Activated CD4-positive, alpha-beta T cell treated with anti-CD3 and anti-CD28 coated beads, Interleukin-2, amount 10 ng/mL, durations not matched to agents 7 days and 5 days (primary cell): ENCODE data around the gene CLEC20A. TPM values are rescaled to one million over a fixed set of nuclear protein-coding genes. Genes with fewer than 3 reads are reported as not detected.
"Not testable (repeated sequence)": the region's sequence is repeated elsewhere in the genome, so short reads cannot be mapped to it uniquely, and the experiment has no call there.

Experiments
- CTCF ChIA-PET: fragments of 350-600 bp; sonication (Branson Sonifier 250); formaldehyde crosslinking; loops from one replicate; lab custom pipeline; 2021; ENCODE audit warnings: antibody characterized with exemption; lab: Charles Lee
- POLR2A ChIA-PET: fragments of 350-600 bp; sonication (Branson Sonifier 250); formaldehyde crosslinking; loops from one replicate; lab custom pipeline; 2021; ENCODE audit warnings: antibody characterized with exemption; lab: Charles Lee
- DNase-seq: peaks from one replicate; pipeline ENCODE4 v3.0.0-alpha.2; 2020
- H3K27ac Mint-ChIP-seq: one replicate; pipeline ENCODE4 v1.8.0; 2021; ENCODE audit warnings: mild to moderate bottlenecking, moderate library complexity, mixed read lengths
- H3K27me3 Mint-ChIP-seq: one replicate; pipeline ENCODE4 v1.8.0; 2021; ENCODE audit warnings: mixed read lengths
- H3K36me3 Mint-ChIP-seq: one replicate; pipeline ENCODE4 v1.8.0; 2021; ENCODE audit warnings: low read depth, mixed read lengths
- H3K4me1 Mint-ChIP-seq: one replicate; pipeline ENCODE4 v1.8.0; 2021; ENCODE audit warnings: mixed read lengths
- H3K4me3 Mint-ChIP-seq: one replicate; pipeline ENCODE4 v1.8.0; 2021; ENCODE audit warnings: mild to moderate bottlenecking, moderate library complexity, mixed read lengths
- H3K9me3 Mint-ChIP-seq: one replicate; pipeline ENCODE4 v1.8.0; 2021; ENCODE audit warnings: mixed read lengths
- total RNA-seq, 2 experiments: library from RNA; stranded (reverse); gene quantifications; one replicate each; pipeline ENCODE4 v1.2.3, GENCODE V29; 2021

The CLEC20A gene
- total RNA-seq, 2 experiments from 2014 or later, result not detected

DNA sequence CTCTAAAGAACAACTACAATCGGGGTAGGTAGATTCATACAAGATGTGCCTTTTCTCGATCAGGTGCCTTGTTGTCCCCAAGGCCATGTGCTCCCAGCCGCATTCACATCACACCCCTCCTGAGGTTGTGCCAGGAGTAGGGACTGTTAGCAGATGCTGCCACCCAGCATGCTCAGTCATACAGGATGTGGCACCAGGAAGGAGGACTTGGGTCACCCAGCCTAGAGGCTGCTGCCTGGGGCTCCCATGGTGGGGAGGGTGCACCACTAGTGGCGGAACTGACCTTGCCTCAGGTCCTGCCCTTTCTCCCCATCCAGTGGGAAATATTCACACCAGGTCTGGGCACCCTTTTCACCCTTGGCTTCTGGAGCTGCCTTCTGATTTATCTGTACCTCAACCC is 24.5 kb upstream of the CLEC20A start:
- DNase-seq, result no peak
- POLR2A ChIA-PET, result no interaction called here
- Mint-ChIP-seq H3K36me3 (no peaks in the 10 kb centered on the region), H3K4me1 (no peaks in the 10 kb centered on the region), H3K27me3 (peaks cover 6% of the 10 kb centered on the region), H3K4me3 (no peak overlapping the region), H3K9me3 (no peaks in the 10 kb centered on the region), H3K27ac (no peak overlapping the region)
- CTCF ChIA-PET, result no interaction called here

DNA sequence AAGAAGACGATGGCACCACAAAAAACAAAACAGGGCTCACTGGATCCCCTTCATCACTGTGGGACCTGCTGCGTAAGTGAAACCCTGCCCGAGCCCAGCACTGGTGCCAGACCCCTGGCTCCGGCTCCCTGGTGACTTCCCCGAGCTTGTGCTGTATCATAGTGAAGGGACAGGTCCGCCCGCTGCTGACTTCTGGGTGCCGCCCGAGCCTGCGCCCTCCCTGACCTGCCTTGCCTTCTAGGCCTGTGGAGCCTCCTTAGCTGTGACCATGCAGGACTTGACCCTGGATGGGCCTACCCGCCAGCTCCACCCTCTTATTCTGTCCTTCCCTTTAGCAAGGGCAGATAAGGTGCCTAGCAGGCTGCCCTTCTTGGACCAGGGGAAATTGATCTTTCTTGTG is 24.0 kb upstream of the CLEC20A start:
- ChIA-PET POLR2A (no interaction called here), CTCF (interaction anchor here (0.6 kb wide), 1 partner anchor 654 kb away, joined by 3 read pairs; no protein-coding TSS in a partner anchor)
- H3K4me1 Mint-ChIP-seq, result no peaks in the 10 kb centered on the region
- H3K27ac Mint-ChIP-seq, result no peak overlapping the region
- no peaks in the 10 kb centered on the region for H3K36me3 Mint-ChIP-seq
- DNase-seq, result no peak
- H3K4me3 Mint-ChIP-seq, result no peak overlapping the region
- no peaks in the 10 kb centered on the region for H3K9me3 Mint-ChIP-seq
- peaks cover 6% of the 10 kb centered on the region for H3K27me3 Mint-ChIP-seq

DNA sequence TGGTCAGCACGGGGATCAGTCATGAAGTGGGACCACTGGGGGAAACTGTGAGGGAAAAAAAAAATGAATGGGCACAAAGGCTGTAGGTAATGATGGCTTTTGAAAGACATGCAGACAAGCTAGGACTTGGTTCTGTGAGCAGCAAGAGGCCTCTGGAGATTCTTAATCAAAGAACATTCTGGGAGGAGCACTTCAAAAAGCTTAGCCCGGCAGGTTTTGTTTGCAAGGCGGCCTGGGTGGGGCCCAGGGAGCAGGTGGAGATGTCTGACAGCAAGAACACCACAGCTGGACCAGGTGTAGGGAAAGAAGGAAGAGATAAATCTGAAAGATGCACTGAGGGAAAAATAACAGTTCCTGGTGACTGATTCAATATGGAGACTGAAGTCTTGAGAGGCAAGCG is 22.1 kb upstream of the CLEC20A start:
- ChIA-PET CTCF (no interaction called here), POLR2A (no interaction called here)
- Mint-ChIP-seq H3K27ac (no peak overlapping the region), H3K4me1 (no peaks in the 10 kb centered on the region), H3K4me3 (no peak overlapping the region), H3K36me3 (no peaks in the 10 kb centered on the region), H3K9me3 (no peaks in the 10 kb centered on the region), H3K27me3 (peaks cover 6% of the 10 kb centered on the region)
- no peak for DNase-seq

DNA sequence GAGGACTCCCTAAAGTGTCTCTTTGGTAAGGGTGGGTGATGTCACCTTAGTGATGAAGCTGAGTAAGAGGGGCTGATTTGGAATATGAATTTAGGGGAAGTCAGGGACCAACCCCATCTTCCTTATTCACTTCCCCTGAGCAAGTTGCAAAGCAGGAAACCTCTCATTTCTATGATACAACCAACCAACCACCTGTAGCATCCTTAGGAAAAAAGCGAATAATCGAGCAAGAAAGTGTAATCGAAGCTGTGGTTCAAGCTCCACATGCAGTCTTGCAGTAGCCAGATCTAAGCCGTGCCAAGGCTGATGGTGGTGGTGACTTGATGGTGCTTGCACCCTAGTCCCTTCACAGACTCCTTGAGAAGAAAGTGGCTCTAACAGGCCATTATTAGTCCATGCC is 19.3 kb upstream of the CLEC20A start:
- ChIA-PET POLR2A (no interaction called here), CTCF (no interaction called here)
- Mint-ChIP-seq H3K27me3 (peaks cover 6% of the 10 kb centered on the region), H3K9me3 (no peaks in the 10 kb centered on the region), H3K36me3 (no peaks in the 10 kb centered on the region), H3K4me3 (no peak overlapping the region), H3K27ac (no peak overlapping the region), H3K4me1 (no peaks in the 10 kb centered on the region)
- no peak for DNase-seq

DNA sequence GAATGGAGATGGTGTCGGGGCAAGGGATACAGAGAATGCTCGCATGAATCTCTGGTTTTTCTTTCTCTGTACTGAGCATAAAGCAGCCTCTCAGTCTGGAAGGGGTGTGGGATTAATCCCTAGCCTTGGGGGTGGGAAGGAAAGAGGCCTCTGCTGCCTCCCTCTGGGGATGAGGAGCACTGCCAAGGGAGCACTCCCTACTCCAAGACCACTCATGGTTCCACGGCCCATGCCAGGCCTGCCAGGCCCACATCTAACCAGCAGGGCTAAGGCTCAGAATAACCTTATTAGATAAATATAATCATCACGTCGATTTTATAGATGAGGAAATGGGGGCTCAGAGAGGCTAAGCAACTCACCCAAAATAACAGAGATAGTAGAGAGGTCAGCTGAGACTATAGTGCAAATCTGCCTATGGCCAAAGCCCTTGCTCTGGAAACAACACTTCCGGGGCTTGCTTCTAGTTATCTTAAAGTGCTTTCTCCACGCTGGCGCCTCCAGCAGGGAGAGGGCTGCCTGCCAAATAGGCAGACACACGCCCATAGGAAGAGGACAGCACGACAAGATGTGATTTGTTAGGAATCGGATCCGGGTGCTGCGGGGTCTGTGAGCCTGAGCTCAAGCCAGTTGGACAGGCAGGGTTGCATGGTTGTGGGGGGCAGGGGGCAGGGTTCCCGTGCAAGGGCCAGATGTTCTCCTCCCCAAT is 16.7 kb upstream of the CLEC20A start:
- Mint-ChIP-seq H3K36me3 (no peaks in the 10 kb centered on the region), H3K9me3 (no peaks in the 10 kb centered on the region), H3K27me3 (no peaks in the 10 kb centered on the region), H3K4me3 (no peak overlapping the region), H3K27ac (no peak overlapping the region), H3K4me1 (no peaks in the 10 kb centered on the region)
- ChIA-PET POLR2A (no interaction called here), CTCF (interaction anchor here (1.1 kb wide), 1 partner anchor 12 kb away, joined by 3 read pairs; no protein-coding TSS in a partner anchor)
- DNase-seq, result no peak

DNA sequence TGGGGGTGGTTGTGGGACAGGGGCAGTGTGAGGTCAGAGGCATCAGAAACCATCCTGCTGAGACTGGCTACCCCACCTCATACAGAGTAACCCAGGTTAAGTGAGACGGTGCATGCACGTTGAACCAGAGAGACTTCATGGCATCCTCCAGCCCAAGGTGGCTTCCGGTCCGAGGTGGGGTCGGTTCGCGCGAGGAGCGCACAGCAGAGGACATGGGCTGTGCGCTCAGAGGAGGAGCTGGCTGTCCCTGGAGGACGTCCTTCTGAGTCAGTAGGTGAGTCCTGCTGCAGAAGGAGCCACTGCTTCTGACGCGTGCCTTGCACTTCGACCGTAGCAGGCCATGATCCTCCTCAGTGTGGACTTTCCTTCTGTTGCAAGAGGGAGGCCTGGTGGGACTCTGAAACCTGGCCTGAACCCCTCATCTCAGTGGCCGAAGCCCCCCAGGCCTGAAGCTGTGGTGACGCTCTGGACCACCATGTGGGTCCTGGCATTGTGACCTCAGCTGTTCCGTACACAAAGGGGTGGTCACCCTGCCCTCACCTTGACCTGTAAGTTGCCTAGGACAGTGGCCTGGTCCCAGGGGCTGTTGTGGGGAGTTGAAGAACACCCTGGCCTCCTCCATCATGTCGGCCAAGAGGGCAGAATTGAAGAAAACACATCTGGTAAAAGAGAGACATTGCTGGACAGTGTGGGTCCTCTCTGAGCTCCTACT is 16.0 kb upstream of the CLEC20A start, which contains the start of gene TEX35:
TEX35 (plus strand) TSS at position 544 of the 712 bp plus-strand sequence; CDS start at position 624, 80 bp downstream.
- Mint-ChIP-seq H3K27me3 (no peaks in the 10 kb centered on the region), H3K9me3 (no peaks in the 10 kb centered on the region), H3K4me1 (no peaks in the 10 kb centered on the region), H3K36me3 (no peaks in the 10 kb centered on the region), H3K4me3 (no peak within 1 kb of the TSS), H3K27ac (no peak within 1 kb of the TSS)
- POLR2A ChIA-PET, result no interaction called here
- CTCF ChIA-PET, result interaction anchor here (1.1 kb wide), 1 partner anchor 11 kb away, joined by 3 read pairs; no protein-coding TSS in a partner anchor
- DNase-seq, result no peak

DNA sequence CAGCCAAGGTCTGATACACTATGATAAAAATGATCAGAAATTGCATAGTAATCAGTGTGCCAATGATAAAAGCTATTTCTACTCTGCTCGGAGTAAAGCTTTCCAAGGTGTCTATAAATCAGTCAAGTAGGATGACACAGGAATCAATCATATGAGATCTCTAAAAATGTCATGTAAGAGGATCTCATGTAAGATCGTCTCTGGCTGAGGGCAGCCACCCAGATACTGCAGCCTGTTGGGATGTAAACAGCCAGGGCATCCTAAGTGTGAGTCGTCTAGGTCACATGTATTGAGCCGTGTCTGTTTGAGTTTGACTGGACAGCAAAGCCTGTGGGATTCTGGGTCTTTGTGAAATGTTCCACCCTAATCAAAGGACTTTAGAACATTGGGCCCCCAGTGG is 13.4 kb upstream of the CLEC20A start:
- POLR2A ChIA-PET, result no interaction called here

DNA sequence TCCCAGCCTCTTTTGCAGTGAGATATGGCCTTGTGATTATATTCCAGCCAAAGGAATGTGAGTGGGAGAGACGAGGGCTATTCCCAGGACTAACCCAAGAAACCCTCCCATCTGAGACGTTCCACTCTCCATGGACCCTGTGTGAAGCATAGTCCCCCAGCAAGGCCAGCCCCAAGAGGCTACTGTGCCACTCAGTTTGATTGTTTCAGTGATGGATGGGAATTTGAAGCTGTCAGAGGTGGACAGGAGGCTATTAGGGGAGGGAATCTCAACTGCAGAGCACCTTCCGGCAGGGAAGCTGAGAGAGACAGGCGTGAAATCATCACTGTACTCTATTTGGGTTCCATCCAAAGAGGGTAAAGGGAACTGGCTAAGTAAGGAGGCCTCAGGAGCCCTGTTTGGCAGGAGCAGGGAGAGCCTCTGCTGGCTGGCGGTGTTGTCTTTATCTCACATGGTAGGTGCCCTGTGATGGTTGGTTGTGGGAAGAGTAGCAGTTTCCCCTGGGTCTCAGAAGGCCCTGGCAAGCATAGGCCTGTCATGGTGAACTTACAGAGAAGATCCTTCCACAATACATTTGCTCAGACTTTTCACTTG is 12.7 kb upstream of the CLEC20A start:
- Mint-ChIP-seq H3K27ac (no peak overlapping the region), H3K36me3 (no peaks in the 10 kb centered on the region), H3K4me3 (no peak overlapping the region), H3K27me3 (no peaks in the 10 kb centered on the region), H3K4me1 (no peaks in the 10 kb centered on the region), H3K9me3 (no peaks in the 10 kb centered on the region)
- DNase-seq, result no peak
- POLR2A ChIA-PET, result no interaction called here
- CTCF ChIA-PET, result no interaction called here

More for the DNA sequence above, 13.4 kb upstream of the CLEC20A start:
- H3K9me3 Mint-ChIP-seq, result no peaks in the 10 kb centered on the region
- H3K36me3 Mint-ChIP-seq, result no peaks in the 10 kb centered on the region
- no peaks in the 10 kb centered on the region for H3K27me3 Mint-ChIP-seq
- no peak overlapping the region for H3K4me3 Mint-ChIP-seq
- no peak for DNase-seq
- no peak overlapping the region for H3K27ac Mint-ChIP-seq
- no peaks in the 10 kb centered on the region for H3K4me1 Mint-ChIP-seq
- CTCF ChIA-PET, result no interaction called here

DNA sequence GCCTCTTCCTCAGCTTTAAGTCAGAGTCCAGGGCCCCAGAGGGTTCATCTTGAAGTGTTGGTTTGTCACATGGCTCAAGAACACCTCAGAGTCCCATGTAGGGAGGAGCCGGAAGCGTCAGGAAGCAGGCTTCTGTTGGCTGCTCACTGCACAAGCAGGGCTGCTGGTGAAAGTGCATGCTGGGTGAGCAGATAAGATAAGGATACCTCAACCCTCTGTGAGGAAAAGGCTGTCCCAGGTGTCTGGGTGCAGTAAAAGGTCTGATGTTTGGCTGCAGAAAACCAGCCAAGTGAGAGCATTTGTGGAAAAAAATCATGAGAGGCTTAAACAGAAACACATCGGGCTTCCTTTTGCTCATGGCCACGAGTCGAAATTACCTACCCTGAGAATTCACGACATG is 9.9 kb upstream of the CLEC20A start:
- Mint-ChIP-seq H3K36me3 (no peaks in the 10 kb centered on the region), H3K4me3 (no peak overlapping the region), H3K27me3 (no peaks in the 10 kb centered on the region), H3K27ac (no peak overlapping the region), H3K9me3 (no peaks in the 10 kb centered on the region), H3K4me1 (no peaks in the 10 kb centered on the region)
- no peak for DNase-seq
- CTCF ChIA-PET, result interaction anchor here (0.5 to 1.6 kb wide), 2 partner anchors 12 to 238 kb away, joined by 3 read pairs; no protein-coding TSS in a partner anchor
- POLR2A ChIA-PET, result no interaction called here

DNA sequence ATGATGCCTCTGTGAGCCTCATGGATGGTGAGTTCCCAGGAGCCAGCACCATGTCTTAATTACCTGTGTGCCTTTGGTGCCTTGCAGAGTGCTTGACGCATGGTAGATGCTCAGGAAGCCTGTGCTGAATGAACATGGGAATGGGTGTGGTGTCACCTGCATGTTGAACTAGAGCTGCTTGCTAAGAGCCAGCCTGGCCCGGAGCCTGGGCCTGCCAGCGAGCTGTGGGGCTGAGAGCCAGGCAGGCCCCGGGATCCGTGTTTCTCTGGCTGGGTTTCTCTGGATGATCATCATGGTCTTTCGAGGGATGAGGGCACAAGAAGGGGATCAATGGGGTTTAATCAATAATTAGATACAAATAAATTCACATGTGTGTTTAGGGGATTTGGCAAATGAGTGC is 9.4 kb upstream of the CLEC20A start:
- CTCF ChIA-PET, result interaction anchor here (1.1 kb wide), 1 partner anchor 18 kb away, joined by 3 read pairs; no protein-coding TSS in a partner anchor
- no peak for DNase-seq
- Mint-ChIP-seq H3K4me1 (no peaks in the 10 kb centered on the region), H3K27ac (no peak overlapping the region), H3K27me3 (no peaks in the 10 kb centered on the region), H3K36me3 (no peaks in the 10 kb centered on the region), H3K4me3 (no peak overlapping the region), H3K9me3 (no peaks in the 10 kb centered on the region)
- POLR2A ChIA-PET, result no interaction called here

DNA sequence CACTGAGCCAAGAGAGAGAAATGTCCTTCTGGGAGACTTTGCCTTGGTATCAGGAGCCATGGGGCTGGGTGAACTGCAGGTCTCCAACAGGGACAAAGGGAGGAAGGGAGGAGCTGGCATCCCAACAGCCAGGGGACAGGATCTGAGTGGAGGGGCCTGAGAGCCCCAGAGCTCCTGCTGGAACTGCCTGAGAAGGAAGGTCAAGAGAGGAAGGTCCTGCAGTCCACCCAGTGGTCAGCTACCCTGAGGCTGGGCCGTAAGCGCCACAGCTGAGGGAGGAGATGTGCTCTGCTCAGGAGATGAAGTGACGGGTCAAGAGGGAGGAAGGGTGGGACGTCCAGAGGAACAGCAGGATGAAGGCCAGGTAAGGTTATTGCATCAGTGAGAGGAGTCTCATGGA is 7.5 kb upstream of the CLEC20A start:
- no peak overlapping the region for H3K27ac Mint-ChIP-seq
- ChIA-PET CTCF (interaction anchor here (1.3 kb wide), 1 partner anchor 9 kb away, joined by 4 read pairs; no protein-coding TSS in a partner anchor), POLR2A (no interaction called here)
- H3K4me3 Mint-ChIP-seq, result no peak overlapping the region
- no peaks in the 10 kb centered on the region for H3K27me3 Mint-ChIP-seq
- H3K36me3 Mint-ChIP-seq, result no peaks in the 10 kb centered on the region
- no peaks in the 10 kb centered on the region for H3K9me3 Mint-ChIP-seq
- DNase-seq, result no peak
- H3K4me1 Mint-ChIP-seq, result no peaks in the 10 kb centered on the region

DNA sequence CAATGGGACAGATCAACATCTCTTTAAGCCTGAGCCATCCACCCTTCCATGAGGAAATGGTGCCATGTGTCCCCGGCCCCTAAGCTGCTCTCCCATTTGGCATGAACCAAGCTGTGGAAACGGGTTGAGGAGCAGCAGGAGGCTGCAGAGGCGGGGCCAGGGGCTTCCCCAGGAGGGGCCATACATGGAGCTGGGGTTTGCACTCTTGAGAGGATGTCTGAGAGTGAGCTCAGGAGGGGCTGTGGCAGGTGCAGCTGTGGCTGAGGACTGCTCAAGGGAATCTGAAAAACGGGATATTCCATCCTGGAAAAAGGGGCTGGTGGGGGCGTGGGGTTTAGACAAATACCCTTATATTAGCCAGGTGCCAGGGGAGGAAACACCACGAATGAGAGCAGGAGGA is 7.1 kb upstream of the CLEC20A start:
- Mint-ChIP-seq H3K4me3 (no peak overlapping the region), H3K9me3 (no peaks in the 10 kb centered on the region), H3K4me1 (no peaks in the 10 kb centered on the region), H3K27me3 (no peaks in the 10 kb centered on the region), H3K36me3 (no peaks in the 10 kb centered on the region), H3K27ac (no peak overlapping the region)
- CTCF ChIA-PET, result interaction anchor here (1.3 kb wide), 1 partner anchor 9 kb away, joined by 4 read pairs; no protein-coding TSS in a partner anchor
- POLR2A ChIA-PET, result no interaction called here
- DNase-seq, result no peak

DNA sequence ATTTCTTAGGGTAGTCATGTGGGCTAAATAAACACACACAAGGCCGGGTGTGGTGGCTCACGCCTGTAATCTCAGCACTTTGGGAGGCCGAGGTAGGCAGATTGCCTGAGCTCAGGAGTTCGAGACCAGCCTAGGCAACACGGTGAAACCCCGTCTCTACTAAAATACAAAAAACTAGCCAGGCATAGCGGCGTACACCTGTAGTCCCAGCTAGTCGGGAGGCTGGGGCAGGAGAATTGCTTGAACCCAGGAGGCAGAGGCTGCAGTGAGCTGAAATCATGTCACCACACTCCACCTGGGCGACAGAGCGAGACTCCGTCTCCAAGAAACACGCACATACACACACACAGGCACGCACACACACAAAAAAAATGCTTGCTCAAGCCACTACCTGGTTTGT is 6.6 kb upstream of the CLEC20A start:
- H3K36me3 Mint-ChIP-seq, H3K9me3 Mint-ChIP-seq, CTCF ChIA-PET: not testable (repeated sequence)

More for the DNA sequence above, 6.6 kb upstream of the CLEC20A start:
- POLR2A ChIA-PET, DNase-seq, H3K4me1 Mint-ChIP-seq, H3K4me3 Mint-ChIP-seq, H3K27ac Mint-ChIP-seq, H3K27me3 Mint-ChIP-seq: not testable (repeated sequence)
